GM21723 (cell line): ENCODE results near the gene LAMB3.

ENCODE experiments used
- ATAC-seq: cut with Tn5 transposase; IDR thresholded peaks from one replicate; pipeline ENCODE4 v1.9.1; 2021; ENCODE audit warnings: mild to moderate bottlenecking, moderate library complexity; ENCODE audit not compliant: unreplicated experiment

LAMB3 gene

DNA sequence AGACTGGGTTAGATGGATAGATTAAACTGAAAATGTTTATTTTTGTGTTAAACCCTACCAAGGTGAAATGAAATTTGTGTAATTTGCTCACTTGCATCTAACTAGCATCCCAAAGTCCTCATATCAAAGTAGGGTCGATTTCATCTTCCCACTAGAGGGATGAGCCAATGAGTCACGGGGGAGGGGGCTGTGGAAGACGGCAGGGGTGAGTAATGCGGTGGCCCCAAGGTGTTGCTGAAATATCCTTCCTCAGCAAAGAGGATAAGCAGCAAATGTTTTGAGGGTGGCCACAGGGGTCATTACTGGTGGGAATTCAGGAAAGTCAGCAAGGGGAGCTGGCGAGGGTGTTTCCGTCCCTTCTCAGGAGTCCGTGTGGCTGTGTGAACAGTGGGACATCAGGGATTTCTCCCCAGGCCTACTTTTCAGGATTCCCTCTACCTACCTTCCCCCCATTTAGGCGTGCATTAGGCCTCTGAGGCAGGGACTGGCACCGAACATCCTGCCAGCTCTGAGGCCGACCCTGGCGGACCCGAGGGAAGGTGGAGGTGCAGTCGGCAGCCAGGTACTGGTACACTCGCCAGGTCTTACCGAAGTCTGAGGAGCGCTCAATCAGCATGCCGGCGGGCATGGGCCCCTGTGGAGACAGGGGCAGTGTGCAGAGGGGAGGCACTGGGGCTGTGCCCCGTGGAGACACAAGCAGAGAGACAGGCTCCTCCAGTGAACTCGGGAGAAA lies 18.1 kb downstream of the LAMB3 start:
- ATAC-seq, result no peak

DNA sequence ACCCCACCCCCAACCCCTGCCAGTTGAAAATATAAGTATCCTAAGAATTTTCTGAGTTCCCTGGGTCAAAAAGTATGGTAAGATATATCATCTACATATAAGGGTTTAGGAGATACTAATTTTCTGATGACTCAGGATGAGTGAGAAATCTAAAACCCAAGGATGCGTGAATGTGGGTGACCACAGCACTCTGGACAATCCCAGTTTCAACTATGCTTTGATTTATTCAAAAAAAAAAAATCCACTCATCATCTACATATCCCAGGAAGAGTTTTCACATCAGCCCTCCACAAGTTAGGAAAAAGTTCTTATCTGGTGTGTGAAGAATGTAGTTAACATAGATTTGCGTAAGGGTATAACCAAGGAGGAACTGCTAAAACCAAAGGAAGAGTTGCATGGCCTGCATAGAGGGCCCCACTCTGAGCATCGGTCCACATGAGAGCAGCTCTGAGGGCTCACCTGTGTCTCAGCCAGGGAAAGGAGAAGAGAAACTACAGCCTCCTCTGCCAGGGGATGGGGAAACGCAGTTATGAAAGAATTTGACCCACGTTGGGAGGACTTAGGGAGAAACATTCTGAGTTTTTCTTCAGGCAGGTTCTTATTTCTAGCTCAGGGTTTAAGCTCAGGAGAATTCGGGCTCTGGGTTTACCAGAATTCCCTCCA lies 18.8 kb downstream of the LAMB3 start:
- no peak for ATAC-seq

DNA sequence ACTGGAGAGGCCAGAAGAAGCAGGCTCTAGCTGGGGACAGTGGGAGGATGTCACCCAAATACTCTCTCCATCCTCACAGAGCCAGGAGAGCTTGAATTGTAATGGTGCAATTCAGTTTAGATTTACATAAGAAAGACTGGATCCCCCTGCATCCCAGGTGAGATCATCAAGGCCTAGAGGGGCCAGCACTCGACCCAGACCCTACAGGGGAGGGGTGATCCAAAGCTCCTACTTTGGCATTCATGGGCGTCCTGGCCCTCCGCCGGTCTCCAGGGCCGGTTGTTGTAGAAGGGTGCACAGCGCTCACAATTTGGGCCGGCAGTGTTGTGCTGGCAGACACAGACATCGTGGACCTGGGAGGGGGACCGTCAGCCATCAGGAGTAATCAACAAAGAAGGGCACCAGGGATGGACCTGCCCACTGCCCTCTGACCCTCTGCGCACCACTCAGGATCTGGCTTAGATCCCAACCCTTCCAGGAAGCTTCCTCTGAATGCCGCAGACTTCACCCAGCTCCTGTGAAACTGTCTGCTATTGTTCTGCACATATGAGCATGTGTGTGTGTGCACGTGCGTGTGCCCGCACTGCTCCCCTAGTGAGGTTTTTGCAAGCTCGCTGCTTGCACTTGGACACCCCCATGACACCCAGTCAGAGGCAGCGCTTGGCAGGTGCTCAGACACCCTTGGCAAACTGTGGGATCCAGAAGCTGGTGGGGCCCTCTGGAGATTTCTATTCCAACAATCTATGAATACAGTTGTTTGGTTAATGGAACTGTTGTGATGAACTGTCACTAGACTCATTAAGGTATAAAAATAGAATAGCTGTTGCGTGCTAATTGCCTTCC lies 21.6 kb downstream of the LAMB3 start:
- no peak for ATAC-seq

DNA sequence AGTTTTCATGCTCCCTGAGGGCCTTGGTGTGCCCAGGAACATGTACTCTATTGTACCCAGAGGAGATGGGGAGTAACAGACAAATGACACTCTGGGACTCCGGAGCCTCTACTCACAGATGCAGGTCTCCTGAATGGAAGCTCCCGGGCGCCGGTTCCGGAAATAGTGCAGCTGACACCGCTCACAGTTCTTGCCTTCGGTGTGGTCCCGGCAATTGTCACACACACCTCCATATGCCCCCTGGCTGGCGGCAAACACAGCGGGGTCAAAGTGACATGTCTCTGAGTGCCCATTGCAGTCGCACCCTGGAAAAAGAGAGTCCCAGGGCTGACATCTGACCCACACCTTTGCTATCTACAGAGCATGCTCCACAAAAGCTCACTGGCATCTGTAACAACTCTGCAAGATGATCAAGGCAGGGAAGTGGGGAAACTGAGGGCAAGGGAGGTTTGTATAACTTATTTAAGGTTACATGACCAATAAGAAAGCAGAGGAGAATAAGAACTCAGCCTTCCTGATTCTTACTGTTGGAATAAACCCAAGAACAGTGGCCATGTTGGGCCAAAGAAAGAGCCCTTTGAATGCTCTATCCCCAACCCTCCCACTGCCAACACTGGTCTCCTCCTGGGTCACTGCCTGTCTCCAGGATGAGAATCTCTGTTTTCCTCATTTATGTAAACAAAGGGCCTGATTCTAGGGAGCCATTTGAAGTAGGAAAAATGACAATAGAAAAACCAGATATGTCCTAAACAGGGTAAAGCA lies 22.4 kb downstream of the LAMB3 start:
- ATAC-seq, result no peak

DNA sequence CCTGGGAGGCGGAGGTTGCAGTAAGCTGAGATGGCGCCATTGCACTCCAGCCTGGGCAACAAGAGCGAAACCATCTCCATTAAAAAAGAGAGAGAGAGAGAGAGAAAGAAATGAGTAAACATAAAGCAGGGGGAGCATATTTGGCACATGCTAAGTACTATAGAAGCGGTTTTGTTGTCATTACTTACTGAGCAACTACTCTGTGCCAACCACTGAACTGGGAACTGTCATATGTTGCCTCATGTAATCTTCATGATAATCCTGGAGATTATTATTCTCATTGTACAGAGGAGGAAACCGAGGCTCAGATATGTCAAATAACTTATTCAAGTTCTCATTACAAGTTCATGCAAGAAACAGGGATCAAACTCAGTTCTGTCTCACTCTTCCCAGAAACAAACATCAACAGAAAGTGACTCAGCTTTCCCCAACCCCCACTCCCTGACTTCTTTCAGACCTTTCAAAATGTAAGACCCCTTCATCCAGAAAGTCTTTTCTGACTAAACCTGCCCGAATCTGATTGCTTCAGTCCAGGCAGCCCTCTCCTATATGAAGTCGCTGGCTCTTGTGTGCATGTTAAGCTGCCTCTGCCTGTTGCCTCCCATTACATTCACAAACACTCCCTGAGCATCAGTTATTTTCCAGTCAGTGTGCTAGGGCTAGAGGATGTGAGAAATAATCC lies 23.5 kb downstream of the LAMB3 start:
- no peak for ATAC-seq

DNA sequence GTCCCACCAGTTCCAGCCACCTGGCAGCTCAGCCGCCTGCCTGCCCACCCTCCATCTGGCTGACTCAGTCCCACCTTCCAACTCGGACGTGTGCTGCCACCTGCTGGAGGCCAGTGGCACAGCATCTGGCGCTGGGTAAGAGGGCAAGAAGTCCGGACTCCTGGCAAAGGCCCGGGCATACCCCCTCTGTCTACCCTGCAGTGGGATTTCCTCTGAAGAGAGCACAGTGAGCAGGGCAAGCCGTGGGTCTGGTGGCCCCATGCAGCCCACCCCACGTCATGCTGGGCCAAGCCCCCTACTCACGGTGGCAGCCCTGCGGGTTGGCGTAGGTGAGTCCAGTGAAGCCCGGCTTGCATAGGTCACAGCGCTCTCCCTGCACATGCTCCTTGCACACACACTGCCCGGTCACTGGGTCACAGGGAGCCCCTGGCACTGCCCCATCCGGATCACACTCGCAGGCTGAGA lies 24.5 kb downstream of the LAMB3 start:
- ATAC-seq, result peak; percentile 85

DNA sequence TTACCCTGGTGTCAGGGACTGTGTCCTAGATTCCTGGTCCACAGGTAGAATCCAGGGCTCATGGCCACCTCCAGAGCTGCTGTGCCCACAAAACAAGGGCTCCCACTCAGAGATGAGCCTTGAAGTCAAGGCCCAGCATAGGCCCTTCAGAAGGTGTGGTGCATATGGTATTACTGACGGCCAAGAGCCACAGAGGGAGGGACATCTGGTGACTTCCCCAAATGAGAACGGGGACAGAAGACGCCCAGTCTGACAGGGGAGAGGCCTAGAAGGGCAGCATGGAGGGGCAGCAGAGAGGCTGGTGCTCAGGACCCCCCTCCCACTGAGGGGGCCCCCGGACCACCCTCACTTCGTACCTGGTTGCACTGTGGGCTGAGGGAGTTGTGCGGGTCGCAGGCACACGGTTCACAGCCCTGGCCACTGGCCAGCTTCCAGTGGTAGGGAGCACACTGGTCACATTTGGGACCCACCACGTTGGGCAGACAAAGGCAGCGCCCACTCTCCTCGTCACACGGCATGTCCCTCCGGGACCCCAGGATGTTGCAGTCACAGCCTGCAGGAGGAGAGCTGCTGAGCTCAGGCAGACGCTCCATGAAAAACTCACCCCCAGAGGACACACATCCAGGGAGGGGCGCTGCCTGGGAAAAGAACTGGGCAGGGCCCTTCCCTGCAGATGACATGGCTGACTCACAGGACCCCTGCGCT lies 25.0 kb downstream of the LAMB3 start:
- peak; percentile 22 for ATAC-seq

DNA sequence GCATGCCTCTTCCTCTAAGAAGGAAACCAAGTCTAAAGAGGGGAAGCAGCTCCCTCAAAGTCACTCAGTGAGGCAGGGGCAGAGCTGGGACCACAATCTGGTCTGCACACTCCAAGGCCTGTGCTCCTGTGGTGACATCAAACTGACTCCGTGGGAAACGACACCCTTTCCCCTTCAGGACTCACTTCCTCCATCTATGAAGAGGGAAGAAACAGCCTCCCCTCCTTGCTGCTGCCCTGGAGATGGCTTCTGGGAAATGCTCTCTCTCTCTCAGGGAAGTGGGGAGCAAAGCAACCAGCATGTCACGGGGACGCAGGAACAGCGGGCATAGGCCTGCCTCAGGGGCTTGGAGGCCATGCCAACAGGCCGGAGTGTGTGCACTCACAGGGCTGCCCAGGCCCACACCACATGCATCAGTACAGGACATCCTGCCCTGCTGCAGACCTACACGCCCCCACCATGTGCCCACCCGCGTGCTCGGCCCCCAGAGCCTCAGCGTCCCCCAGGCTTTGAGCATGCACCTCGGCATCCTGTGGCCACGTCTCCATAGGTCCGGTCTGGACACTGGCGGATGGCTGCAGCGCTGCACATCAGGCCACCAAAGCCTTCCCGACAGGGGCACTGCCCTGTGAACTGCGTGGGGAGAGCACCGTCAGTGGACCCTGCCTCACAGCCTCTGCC lies 25.7 kb downstream of the LAMB3 start:
- no peak for ATAC-seq

DNA sequence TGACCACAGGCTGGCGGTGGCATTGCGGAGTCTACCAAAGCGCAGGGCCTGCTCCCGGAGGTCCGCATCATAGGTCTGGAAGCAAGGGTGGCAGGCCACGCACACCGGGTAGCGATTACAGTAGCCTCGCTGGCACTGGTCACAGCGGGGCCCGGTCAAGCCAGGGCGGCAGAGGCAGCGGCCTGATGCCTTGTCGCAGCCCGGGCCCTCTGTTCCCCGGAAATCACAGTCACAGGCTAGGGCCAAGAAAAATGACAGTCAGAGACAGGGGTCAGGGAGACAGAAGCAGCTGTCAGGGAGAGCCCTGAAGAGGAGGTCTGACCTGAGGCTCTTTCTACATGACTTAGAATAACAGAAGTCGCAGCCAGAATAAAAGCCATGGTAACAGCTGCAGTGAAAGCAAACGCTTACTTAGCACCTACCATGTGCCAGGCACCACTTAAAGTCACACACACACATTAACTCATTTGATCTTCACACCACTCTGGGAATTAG lies 26.4 kb downstream of the LAMB3 start:
- no peak for ATAC-seq

DNA sequence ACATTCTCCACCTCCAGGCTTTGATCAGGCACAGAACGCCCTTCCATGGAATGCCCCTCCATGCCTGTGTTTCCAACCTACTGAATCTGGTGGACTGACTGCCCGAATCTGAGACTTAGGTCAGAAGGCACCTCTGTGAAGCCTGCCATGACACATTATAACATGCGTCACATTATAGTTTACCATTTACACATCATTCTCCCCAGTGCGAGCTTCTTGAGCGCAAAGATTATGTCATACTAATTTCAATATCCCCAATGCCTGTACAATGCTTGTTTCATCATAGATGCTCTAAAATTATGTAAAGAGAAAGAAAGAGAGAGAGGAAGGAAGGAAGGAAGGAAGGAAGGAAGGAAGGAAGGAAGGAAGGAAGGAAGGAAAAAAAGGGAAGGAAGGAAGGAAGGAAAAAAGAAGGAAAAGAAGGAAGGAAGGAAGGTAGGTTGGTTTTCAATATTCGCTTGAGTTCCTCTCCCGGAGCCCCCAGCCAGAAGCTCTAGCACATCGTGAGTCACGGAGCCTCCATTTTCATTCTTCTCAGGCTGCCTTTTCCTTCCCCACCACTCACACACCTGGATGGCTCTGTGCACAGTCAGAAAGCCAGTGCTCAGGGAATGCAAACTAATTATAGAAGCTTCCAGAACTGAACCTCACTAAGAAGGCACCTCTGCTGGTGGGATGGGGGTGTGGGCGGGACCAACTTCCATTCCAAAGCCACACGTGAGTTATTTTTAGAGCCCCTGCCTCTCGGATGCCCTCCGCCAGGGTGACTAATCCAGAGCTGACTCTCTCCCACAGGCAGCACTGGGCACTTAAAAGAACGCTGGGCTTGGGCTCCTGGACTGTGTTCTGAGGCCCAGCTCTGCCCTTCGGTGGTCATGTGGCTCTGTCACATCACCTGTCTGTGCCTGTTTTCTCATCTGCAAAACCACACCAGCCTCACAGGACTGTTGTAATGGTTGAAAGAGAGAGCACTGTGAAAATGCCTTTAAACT lies 27.4 kb downstream of the LAMB3 start:
- no peak for ATAC-seq

DNA sequence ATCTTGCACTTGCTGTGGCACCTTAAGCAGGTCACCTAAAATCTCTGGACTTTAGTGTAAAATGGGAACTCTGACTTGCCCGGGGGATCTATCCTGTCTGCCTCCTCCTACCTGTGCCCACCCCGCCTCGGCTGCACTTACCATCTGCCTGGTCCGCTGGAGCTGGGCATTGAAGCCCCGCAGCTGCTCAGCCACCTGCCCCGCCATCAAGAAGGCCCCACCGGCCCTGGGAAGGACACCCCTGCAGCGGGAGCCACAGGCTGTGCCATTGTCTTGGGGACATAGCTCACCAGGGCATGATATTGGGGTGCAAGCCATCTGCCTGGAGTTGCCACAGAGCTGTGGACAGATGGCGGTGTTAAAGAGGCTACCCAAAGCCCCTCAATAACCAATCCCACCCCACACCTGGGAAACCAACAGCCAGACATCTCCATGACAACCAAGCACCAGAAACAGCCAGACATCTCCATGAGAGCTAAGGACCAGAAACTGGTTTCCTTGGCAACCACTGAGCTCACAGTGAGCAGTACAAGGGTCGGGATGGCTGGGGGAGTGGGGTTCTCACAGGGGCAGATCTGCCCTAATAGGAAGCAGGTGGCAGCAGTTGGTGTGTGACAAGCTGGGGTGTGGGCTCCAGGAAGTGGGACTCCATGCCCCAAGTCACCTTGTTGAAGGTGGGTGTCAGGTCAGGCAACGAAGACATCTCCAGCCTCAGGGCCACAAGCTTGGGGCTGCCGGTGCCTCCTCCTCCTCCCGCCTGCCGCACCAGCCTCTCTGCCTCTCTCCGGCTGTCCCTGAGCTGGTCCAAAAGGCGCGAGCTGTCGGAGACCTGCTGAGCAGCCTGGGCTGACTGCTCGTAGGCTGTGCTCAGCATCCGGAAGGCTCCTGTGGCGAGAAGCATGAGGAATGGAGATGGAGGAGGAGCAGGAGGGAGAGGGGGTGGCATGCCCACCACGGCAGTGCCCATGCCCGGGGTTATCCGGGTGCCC lies 29.1 kb downstream of the LAMB3 start:
- no peak for ATAC-seq

DNA sequence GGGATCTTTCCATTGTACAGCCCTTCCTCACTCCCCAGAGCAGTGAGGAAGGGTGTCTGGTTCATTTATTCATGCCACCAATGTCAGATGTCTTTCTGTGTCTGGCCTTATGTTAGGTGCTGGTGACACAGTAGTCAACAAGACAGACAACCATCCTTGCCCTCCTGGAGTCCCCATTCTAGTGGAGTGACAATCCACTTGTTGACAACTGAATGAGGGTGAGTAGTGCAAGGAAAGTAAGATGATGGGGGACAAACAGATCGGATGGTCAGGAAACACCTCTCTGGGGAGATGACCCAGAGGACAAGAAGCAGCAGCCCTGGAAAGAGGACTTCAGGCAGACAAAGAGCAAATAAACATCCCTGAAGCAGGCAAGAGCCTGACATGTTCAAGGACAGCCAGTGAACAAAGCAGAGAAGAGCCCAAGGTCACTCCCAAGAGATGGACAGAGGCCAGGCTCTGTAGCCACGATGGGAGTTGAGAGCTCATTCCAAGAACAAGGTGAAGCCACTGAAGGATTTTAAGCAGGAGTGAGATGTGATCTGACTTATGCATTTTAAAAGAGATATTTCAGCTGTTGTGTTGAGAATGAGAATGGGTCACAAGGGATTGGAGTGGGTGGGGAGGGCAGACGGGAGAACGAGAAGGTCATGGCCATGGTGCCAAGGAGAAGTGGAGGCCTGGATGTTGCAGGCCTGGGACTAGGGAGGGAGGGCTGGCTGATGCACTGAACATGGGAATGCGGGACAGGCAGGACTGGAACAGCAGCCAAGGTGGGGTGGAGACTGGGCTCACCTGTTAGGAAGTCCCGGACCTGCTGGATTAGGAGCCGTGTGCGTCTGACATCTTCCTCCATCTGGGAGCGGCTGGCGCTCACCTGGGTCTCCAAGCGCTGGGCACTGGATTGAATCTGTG lies 30.2 kb downstream of the LAMB3 start:
- ATAC-seq, result no peak

DNA sequence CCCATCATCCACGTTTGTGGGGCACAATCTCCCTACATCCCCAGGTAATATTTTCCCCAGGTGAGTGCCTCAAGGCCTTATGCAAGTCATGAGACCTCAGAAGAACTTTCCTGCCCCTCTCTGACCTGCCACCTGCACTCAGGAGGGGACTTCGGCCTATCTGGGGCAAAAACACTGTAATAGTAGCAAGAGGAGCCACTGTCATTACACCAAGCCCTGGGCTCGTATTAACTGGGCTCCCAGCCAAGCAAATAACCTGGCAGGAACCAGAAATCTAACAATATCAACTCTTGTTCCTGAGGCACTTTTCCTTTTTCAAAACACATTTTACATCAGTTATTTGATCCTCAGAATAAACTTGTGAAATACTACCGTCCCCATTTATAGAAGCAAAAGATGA lies 30.9 kb downstream of the LAMB3 start:
- ATAC-seq, result no peak

DNA sequence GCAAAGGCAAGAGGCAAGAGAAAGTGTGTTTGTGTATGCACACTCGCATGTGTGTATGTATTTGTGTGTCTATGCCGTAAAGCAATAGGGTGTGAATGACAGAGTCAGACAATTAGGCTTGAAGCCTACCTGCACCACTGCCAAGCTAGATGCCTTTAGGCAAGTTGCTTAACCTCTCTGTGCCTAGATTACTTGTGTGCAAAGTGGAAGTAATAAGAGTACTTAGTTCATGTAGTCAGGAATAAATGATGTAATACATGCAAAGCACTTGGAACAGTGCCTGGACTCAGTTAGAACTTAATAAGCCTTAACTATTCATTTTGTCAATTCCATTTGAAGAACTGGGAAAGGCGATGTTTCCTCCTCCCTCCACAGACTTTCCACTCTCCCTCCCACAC lies 31.7 kb downstream of the LAMB3 start:
- no peak for ATAC-seq

DNA sequence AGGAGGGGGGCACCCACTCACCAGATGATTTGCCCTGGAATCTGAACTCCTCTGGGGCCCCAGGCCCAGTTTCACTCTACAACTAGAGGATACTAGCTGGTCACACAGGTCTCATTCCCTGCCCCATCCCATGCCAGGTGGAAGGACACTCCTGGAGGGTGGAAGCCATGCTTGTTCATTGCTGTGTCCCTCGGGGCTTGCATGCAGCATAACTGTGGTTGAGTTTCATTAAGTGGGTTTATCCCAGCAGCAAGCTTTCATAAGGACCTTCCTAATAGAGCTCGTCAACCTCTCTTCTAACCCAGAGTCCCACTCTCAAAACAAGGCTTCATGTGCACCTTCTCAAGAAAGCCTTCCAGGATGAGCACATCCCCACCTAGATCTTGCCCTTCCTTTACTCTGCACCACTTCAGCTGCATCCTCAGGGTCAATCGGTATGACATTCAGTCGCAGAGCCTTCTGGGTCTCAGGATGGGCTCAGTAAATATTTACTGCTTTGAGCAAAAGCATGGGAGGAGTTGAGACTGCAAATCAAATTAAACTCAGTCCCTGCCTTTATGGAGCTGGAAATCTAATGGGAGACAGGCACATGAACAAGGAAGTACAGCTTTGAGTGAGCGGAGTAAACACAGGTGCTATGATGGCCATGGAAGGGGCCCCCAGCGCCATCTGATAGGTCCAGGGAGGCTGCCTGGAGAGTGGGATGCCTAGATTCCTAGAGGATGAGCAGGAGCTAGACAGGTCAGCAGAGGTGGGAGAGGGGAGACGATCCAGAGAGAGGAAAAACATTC lies 32.3 kb downstream of the LAMB3 start:
- no peak for ATAC-seq
